PC-9 (cell line): ENCODE data around the gene UFC1. TPM values are rescaled to one million over a fixed set of nuclear protein-coding genes. Genes with fewer than 3 reads are reported as not detected.

Source experiments
- BruUV-seq: library from RNA; stranded (reverse); fragments of 400-500 nt; replicated peaks from 2 replicates; lab custom pipeline; 2021; lab: Mats Ljungman, UMichigan
- CTCF ChIA-PET: fragments of 300-600 bp; sonication (Branson Sonifier 250); formaldehyde crosslinking; loops from one replicate; lab custom pipeline; 2022; ENCODE audit warnings: antibody characterized with exemption; lab: Charles Lee
- POLR2A ChIA-PET: fragments of 300-600 bp; sonication (Branson Sonifier 250); formaldehyde crosslinking; loops from one replicate; lab custom pipeline; 2022; ENCODE audit warnings: antibody characterized with exemption; ENCODE audit not compliant: unreplicated experiment; lab: Charles Lee
- DNase-seq, 2 experiments: peaks; one replicate each; pipeline versions ENCODE4 v3.0.0 to v3.0.0-alpha.2; 2015 to 2022; ENCODE audit warnings: mixed read lengths in 1 of 2
- H2AFZ ChIP-seq: fragments of 200-600 bp; sonication (generic); 2 replicates; pipeline ENCODE4 v1.8.1; 2017; ENCODE audit warnings: antibody characterized with exemption
- H3F3A ChIP-seq: fragments of 200-600 bp; sonication (generic); 2 replicates; pipeline ENCODE4 v1.8.1; 2017; ENCODE audit warnings: antibody characterized with exemption, mild to moderate bottlenecking, low read depth; ENCODE audit not compliant: insufficient read depth
- H3K27ac ChIP-seq: fragments of 200-600 bp; sonication (generic); 2 replicates; pipeline ENCODE4 v1.6.1; 2016; ENCODE audit warnings: mixed run types
- H3K27me3 ChIP-seq: fragments of 200-600 bp; sonication (generic); 2 replicates; pipeline ENCODE4 v1.6.1; 2016; ENCODE audit warnings: low read depth, mixed run types; ENCODE audit not compliant: insufficient read depth
- H3K36me3 ChIP-seq: fragments of 200-600 bp; sonication (generic); 2 replicates; pipeline ENCODE4 v1.6.1; 2016; ENCODE audit warnings: low read depth, mixed run types
- H3K4me1 ChIP-seq: fragments of 200-600 bp; sonication (generic); replicated peaks from 2 replicates; pipeline ENCODE4 v1.6.1; 2016; ENCODE audit warnings: mixed run types; ENCODE audit not compliant: insufficient read depth
- H3K4me2 ChIP-seq: fragments of 200-600 bp; sonication (generic); 2 replicates; pipeline ENCODE4 v1.6.1; 2017; ENCODE audit warnings: mixed run types
- H3K4me3 ChIP-seq: fragments of 200-600 bp; sonication (generic); 2 replicates; pipeline ENCODE4 v1.6.1; 2016; ENCODE audit warnings: mixed run types
- H3K79me2 ChIP-seq: fragments of 200-600 bp; sonication (generic); 2 replicates; pipeline ENCODE4 v1.6.1; 2017; ENCODE audit warnings: low read depth, mixed run types
- H3K9me2 ChIP-seq: fragments of 200-600 bp; sonication (generic); 2 replicates; pipeline ENCODE4 v1.8.1; 2017; ENCODE audit warnings: mild to moderate bottlenecking; ENCODE audit not compliant: insufficient read depth
- H3K9me3 ChIP-seq: fragments of 200-600 bp; sonication (generic); 2 replicates; pipeline ENCODE4 v1.8.1; 2016; ENCODE audit warnings: low read depth; ENCODE audit not compliant: insufficient read depth
- H4K20me1 ChIP-seq: fragments of 200-600 bp; sonication (generic); 2 replicates; pipeline ENCODE4 v1.8.1; 2017; ENCODE audit not compliant: insufficient read depth
- CTCF ChIP-seq: fragments of 200-600 bp; sonication (generic); conservative IDR thresholded peaks from 2 replicates; pipeline ENCODE4 v1.6.1; 2017; ENCODE audit warnings: mixed run types, antibody characterized with exemption, mild to moderate bottlenecking, moderate library complexity
- EZH2 ChIP-seq: fragments of 200-600 bp; sonication (generic); IDR thresholded peaks from 2 replicates; pipeline ENCODE4 v1.8.0; 2017; ENCODE audit warnings: antibody characterized with exemption, low read depth
- intact Hi-C: fragments of 100-400 bp; cut with micrococcal nuclease; formaldehyde crosslinking; loops from one replicate; pipeline ENCODE4 v1.10.0; 2022; ENCODE audit not compliant: unreplicated experiment
- total RNA-seq: library from RNA; stranded (reverse); gene quantifications from 2 replicates; pipeline ENCODE4 v1.2.3, GENCODE V29; 2021

UFC1 gene
- total RNA-seq, 1 experiment from 2014 or later: 74.9 TPM

- DNase-seq: peak; percentile 56 to 76
- CTCF ChIA-PET: interaction anchor here (0.7 to 1.1 kb wide), 2 partner anchors 27 to 191 kb away, joined by 3 read pairs; partner anchors contain the start of gene TOMM40L
- Histone ChIP-seq H3K4me1 (peaks cover 19% of the 10 kb centered on the region), H3K27ac (no peak overlapping the region), H3K36me3 (no peaks in the 10 kb centered on the region), H3K9me2 (no peaks in the 10 kb centered on the region), H3K79me2 (peaks cover 9% of the 10 kb centered on the region), H3K27me3 (no peaks in the 10 kb centered on the region), H3K9me3 (no peaks in the 10 kb centered on the region), H3F3A (peaks cover 13% of the 10 kb centered on the region; the same call in 1 of the 2 replicates), H3K4me2 (peak overlapping the region; percentile 54), H2AFZ (no peak overlapping the region), H4K20me1 (no peaks in the 10 kb centered on the region), H3K4me3 (no peak overlapping the region)
- TF ChIP-seq EZH2 (no peak), CTCF (no peak)
- BruUV-seq: no TSS peak
- POLR2A ChIA-PET: no interaction called here
- intact Hi-C loops: no loop called here
Measured at GRCh38 chr1:161198194-161198896, 44.6 kb downstream of the UFC1 start.

DNA sequence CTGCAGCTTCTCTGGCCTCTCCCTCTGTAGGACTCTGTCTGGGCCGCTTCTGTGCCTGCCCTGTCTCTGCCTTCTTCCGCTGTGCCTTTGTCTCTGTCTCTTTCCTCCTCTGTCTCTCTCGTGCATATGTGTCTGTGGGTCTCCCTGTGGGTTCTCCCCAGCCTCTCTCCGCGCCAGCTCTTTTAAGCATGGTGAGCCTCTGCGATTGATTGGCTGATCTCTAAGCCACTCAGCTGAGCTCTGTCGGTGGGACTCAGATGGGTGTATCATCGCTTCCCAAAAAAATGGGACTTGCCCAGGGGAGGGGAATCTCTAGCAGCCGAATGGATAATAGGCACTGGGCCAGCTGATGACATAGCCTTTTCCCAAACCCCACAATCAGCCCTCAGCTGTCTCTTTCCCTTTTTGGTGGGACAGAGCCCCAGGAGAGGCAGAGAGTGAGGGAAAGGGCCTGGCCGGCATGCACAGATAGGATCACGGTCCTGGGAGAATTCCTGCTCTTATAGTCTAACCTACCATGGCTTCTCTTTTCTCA lies 45.2 kb downstream of the UFC1 start, which contains the start of gene ADAMTS4:
Gene ADAMTS4 (minus strand): TSS at position 158 of the 535 bp plus-strand sequence. CDS start 427 bp downstream, outside the sequence.
- Histone ChIP-seq H3F3A (peaks cover 13% of the 10 kb centered on the region; the same call in 1 of the 2 replicates), H3K36me3 (peaks cover 2% of the 10 kb centered on the region; the same call in 1 of the 2 replicates), H3K9me2 (no peaks in the 10 kb centered on the region), H3K27me3 (no peaks in the 10 kb centered on the region), H4K20me1 (no peaks in the 10 kb centered on the region), H3K9me3 (no peaks in the 10 kb centered on the region), H3K4me1 (peaks cover 19% of the 10 kb centered on the region), H3K4me3 (no peak within 1 kb of the TSS), H2AFZ (no peak within 1 kb of the TSS), H3K79me2 (peaks cover 16% of the 10 kb centered on the region), H3K27ac (no peak within 1 kb of the TSS), H3K4me2 (peak within 1 kb of the TSS; percentile 54)
- no peak for DNase-seq
- intact Hi-C loops: no loop called here
- POLR2A ChIA-PET: no interaction called here
- TF ChIP-seq EZH2: no peak
- TF ChIP-seq CTCF: no peak
- BruUV-seq: no TSS peak
- CTCF ChIA-PET: interaction anchor here (1.1 kb wide), 1 partner anchor 27 kb away, joined by 3 read pairs; the partner anchor contains the start of gene TOMM40L

DNA sequence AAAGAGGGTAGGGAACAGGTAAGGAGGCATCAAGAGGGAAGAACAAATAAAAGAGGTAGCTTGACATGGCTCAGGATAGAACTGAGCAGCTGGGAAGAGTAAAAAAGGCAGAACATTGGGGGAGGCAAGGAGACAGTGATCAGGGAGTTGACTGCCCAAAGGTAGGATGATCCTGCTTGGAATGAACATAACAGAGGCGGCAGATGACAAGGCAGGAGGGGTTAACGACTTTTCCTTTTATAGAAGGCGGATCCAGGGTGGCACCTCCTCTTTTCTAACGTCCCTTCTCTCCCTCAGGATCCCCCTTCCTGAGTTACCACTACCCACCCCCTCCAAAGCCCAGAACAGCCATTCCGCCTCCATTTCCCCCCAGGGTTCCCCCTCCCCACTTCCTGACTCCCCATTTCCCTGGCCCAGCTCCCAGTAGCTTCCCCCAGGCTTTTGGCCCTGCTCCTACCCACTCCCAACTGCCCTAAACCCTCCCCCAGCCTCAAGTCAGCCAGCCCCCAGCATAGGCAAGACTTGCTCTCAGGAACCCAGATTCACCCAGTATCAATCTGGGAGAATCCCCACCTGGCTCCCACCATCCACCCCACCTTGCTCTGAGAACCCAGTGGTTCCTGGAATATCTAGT lies 45.8 kb downstream of the UFC1 start:
- intact Hi-C loops: no loop called here
- ChIA-PET POLR2A (no interaction called here), CTCF (no interaction called here)
- Histone ChIP-seq H3F3A (peaks cover 13% of the 10 kb centered on the region; the same call in 1 of the 2 replicates), H3K27me3 (no peaks in the 10 kb centered on the region), H3K9me2 (no peaks in the 10 kb centered on the region), H4K20me1 (no peaks in the 10 kb centered on the region), H2AFZ (no peak overlapping the region), H3K4me1 (peaks cover 19% of the 10 kb centered on the region), H3K9me3 (no peaks in the 10 kb centered on the region), H3K36me3 (peaks cover 9% of the 10 kb centered on the region), H3K27ac (no peak overlapping the region), H3K79me2 (peaks cover 22% of the 10 kb centered on the region), H3K4me3 (no peak overlapping the region), H3K4me2 (no peak overlapping the region)
- no TSS peak for BruUV-seq
- no peak for DNase-seq
- TF ChIP-seq CTCF (no peak), EZH2 (no peak)
